SU-DHL-6 (cell line): ENCODE data around the gene ANKRD29.

Experiments
- EZH2phosphoT487 ChIP-seq: fragments of 200-600 bp; sonication (generic), shearing (Covaris generic); conservative IDR thresholded peaks from 2 replicates; pipeline ENCODE4 v1.6.1; 2018; ENCODE audit warnings: mild to moderate bottlenecking, antibody characterized with exemption, low read length, moderate library complexity, mixed read lengths
- TF ChIP-seq, protein P1 (sequence below): fragments of 200-600 bp; sonication (generic); IDR thresholded peaks from one replicate; pipeline ENCODE4 v1.5.1; 2017; ENCODE audit warnings: antibody characterized with exemption, mild to moderate bottlenecking, low read length, moderate library complexity; ENCODE audit not compliant: insufficient read depth, poor library complexity, severe bottlenecking

DNA sequence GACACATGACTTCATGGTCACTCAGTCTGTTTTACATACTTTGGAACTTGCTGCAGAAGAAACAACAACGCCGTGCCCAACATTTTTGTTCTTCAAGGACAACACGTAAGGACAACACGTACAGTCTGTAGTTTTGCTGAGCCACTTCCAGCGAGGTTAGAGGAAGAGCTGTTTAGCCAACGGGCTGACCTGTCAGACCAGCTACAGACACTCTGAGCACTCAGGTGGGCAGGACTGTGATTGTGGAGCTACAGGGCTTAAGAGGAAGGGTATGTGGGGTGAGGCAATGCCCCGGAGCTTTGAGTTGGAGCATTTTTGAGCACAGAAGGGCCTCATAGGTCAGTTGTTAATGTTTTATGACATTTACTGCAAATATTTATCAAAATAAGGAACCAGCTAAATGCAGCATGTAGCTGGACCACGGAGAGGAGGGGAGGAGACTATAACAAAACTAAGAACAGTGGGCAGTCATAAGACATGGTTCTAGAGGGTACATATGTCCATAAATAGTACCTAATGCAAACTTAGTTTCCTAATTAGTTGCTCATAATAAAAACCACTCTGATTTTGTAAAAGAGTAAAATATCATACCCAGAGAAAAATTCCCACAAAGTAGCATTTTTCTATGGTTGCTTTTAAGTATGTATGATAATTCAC is 50.1 kb downstream of the ANKRD29 start:
- TF ChIP-seq, protein P1, sequence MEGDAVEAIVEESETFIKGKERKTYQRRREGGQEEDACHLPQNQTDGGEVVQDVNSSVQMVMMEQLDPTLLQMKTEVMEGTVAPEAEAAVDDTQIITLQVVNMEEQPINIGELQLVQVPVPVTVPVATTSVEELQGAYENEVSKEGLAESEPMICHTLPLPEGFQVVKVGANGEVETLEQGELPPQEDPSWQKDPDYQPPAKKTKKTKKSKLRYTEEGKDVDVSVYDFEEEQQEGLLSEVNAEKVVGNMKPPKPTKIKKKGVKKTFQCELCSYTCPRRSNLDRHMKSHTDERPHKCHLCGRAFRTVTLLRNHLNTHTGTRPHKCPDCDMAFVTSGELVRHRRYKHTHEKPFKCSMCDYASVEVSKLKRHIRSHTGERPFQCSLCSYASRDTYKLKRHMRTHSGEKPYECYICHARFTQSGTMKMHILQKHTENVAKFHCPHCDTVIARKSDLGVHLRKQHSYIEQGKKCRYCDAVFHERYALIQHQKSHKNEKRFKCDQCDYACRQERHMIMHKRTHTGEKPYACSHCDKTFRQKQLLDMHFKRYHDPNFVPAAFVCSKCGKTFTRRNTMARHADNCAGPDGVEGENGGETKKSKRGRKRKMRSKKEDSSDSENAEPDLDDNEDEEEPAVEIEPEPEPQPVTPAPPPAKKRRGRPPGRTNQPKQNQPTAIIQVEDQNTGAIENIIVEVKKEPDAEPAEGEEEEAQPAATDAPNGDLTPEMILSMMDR: no peak
- no peak for TF ChIP-seq EZH2phosphoT487
